Stimulated activated CD4-positive, alpha-beta T cell treated with anti-CD3 and anti-CD28 coated beads, TNF-alpha, amount 100 ng/mL, for 24 hours (primary cell): ENCODE measurements around the gene FCRLB.
"Not testable (repeated sequence)": the region's sequence is repeated elsewhere in the genome, so short reads cannot be mapped to it uniquely, and the experiment has no call there.

Source experiments
- DNase-seq, 3 experiments: peaks; one replicate each; pipeline ENCODE4 v3.0.0-alpha.2; 2020; ENCODE audit warnings: low read depth in 3 of 3

The FCRLB gene

DNA sequence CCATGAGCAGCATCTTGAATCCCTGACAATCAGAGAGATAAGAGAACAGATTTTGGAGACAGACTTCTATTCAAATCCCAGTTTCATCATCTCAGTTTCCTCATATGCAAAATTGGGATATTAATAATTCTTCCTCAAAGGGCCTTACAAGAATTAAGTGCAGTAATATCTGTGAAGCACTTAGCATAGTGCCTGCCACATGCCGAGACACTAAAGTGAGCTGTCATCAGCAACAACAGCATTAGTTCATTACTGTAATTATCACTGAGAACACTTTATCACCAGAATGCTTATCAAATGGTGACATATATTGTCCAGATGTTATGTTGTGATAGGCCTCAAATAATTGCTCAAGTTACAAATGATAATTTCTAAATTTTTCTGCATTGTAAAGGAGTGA is 922 bp upstream of the FCRLB start:
- no peak for DNase-seq

DNA sequence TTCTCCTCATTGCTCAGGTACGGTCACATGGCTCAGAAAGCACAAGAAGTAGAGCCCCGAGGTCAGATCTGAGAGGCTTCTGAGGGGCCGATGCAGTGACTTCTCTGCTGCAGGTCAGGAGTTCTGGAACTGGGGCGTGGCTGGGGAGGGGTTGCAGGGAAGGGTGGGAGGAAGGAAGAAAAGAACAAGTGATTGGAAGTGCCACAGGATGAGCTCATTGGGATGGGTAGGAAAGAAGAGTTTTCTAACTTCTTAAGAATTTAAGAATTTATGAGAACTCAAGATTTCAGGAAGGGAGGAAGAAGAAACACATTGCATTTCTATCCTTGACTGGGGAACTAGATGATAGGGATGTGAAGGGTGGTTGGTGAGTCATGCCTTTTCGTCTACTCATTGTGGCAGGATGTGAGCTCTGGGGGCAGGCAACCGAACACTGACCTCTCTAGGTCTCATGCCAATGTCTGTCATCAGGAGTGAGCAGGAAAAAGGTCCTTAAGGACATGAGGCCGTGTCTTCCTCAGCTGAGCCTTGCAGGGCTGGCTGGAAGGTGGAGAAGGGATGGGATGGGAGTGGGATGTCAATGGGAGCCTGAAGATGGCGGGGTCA is 497 bp downstream of the FCRLB start:
- no peak for DNase-seq

DNA sequence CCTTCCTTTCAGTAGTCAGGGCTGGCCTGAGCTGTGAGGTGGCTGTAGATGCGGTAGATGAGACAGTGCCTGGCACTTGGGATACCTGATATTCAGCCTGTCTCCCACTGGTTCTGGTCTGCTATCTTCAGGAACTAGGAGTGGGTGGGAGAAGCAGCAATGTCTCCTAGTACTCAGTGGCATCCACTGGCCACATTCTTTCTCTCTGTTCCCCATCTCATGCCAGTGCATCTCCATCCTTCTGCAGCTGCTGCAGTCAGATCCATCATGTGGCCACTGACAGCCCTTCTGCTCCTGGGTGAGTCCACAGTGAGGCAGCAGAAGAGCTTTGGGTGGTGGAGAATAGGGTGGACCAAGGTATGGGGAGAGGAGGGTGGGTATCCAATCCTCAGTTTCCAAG is 1.1 kb downstream of the FCRLB start:
- no peak for DNase-seq

DNA sequence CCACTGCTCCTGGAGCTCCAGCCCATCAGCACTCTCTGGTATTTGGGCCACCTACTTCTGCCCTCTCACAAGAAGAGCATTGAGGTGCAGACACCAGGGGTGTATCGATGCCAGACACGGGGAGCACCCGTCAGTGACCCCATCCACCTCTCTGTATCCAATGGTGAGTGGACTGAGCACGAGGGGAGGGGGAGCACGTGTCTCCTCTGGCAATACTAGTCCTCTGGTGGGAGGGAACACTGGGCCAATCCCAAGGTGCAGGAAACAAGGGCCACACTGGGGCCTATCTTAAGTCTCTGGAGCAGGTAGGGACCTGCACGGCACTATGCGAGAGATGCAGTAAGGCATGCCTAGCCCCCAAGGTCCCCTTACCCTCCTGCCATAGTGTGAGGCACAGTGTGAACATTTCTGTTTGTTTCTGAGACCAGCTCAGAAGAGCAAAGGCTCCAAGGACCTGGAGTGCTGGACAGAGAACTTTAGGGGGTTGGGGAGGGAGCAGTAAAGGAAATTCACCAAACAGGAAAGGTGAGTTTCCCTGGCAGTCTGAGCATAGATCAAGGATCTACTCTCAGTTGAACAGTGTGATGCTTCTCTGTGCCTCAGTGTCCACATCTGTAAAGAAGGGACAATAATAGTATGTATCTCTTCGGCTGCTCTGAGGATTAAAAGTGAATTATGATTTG is 2.3 kb downstream of the FCRLB start:
- no peak for DNase-seq

DNA sequence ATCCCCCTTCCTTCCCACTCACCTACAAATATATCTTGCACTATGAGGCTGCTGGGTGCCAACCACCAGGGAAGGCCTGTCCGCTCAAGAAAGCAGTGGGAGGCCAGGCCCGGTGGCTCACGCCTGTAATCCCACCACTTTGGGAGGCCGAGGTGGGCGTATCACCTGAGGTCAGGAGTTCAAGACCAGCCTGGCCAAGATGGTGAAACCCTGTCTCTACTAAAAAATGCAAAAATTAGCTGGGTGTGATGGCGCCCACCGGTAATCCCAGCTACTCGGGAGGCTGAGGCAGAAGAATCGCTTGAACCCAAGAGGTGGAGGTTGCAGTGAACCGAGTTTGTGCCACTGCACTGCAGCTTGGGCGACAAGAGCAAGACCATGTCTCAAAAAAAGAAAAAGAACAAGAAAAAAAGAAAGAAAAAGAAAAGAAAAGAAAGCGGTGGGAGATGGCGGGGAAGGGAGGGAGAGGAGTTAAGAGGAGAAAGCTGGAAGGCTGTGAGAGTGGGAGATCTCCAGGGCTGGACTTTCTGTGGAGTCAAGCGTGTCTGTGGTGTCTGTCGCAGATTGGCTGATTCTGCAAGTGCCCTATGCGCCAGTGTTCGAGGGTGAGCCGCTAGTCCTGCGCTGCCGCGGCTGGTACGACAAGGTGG is 4.0 kb downstream of the FCRLB start:
- DNase-seq: not testable (repeated sequence)

DNA sequence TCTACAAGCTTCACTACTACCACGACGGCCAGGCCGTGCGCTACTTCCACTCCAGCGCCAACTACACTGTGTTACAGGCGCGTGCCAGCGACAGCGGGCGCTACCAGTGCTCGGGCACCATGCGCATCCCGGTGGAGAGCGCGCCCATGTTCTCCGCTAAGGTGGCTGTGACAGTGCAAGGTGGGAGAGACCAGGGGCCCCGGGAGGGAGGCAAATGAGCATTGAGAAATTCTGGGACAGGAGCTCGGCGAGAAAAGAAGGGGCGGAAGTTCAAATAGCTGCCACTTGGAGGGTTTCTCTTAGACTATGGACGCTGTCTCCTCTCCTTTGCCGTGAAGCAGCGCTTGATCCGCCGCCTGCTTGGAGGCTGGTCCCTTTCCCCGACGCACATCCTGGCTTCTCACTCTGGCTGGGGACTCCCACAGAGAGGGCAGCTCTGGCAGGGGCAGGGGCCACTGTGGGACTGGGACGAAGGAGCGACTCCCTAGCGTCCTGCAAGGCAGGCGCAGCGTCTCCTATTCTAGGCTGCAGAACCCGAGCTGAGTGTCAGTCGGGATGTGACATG is 4.6 kb downstream of the FCRLB start:
- no peak for DNase-seq

DNA sequence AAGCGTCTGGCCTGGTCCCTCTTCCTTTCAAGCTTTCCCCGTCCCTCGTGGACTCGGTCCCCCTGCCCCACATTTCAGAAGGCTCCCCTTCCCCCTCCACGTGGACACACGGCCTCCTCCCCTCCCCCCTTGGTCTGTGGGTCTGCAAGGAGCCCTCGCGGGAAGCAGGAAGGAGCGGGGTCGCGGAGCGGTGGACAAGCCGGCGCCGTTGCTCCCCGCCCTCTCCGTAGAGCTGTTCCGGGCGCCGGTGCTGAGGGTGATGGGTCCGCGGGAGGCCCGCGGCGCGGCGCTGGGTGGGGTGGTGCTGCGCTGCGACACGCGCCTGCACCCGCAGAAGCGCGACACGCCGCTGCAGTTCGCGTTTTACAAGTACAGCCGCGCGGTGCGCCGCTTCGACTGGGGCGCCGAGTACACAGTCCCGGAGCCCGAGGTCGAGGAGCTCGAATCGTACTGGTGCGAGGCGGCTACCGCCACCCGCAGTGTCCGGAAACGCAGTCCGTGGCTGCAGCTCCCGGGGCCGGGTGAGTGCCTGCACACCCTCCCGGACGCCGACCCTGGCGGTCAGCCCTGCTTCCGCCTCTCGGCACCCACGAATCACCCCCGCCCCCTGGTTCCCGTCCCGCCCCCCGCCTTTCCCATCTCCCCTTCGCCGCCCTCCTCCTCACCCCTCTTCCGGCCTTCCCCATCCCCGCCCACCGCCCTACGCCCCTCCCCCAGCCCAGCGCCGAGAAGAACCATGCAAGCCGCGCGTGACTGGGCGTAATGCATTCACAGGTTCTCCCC is 5.3 kb downstream of the FCRLB start:
- DNase-seq: peak in 2 of 3 experiments; percentile 37 to 63

DNA sequence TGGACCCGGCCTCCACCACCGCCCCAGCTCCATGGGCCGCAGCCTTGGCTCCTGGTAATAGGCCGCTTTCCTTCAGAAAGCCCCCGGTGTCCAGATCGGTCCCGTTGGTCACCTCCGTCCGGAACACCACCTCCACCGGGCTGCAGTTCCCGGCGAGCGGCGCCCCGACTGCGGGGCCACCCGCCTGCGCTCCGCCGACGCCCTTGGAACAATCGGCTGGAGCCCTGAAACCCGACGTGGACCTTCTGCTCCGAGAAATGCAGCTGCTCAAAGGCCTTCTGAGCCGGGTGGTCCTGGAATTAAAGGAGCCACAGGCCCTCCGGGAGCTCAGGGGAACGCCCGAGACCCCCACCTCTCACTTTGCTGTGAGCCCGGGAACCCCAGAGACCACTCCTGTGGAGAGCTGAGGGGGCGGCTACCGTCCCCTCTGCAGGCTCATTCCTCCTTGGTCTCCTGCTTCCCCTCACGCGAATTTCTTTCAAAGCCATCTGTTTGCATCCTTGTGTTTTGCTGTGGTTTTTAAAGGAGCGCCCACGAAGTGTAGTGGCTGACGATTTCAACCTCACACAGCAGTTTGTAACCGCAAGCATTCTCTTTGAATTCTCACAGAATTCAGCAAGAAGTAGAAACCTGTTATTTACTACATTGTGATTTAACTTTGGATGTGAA is 6.0 kb downstream of the FCRLB start:
- DNase-seq: no peak

DNA sequence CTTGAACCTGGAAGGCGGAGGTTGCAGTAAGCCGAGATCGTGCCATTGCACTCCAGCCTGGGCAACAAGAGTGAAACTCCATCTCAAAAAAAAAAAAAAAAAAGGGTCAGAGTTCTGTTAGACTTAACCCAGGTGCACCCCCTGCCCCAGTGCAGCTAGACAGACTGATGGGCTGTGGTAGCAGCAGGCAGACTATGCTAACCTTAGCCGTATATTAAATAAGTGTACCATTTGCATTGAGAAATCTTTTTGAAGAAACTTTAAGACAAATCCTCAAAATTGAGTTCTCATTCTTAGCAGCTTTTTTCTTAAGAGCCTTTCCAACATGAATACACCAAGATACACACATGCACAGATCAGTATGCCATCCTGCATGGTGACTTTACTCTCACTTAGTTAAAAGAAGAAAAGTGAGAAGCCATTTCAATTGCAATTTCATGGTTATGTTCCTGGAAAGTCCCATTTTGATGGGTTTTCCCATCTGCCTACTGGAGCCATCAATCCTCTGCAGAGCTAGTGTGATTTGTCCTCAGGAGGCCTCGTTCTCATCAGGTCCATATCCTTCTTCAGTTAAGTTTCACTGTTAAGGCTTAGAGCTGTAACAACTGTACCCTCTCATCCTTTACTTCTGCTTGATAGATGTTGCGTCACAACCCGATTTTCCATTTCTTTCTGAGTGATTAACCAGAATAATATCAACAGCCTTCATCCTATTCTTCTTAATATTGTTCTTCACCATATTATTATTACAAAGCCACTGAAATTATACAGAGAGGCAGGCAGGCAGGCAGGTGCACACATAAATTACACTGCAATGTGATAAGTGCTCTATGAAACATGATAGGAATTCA is 7.3 kb downstream of the FCRLB start:
- no peak for DNase-seq

DNA sequence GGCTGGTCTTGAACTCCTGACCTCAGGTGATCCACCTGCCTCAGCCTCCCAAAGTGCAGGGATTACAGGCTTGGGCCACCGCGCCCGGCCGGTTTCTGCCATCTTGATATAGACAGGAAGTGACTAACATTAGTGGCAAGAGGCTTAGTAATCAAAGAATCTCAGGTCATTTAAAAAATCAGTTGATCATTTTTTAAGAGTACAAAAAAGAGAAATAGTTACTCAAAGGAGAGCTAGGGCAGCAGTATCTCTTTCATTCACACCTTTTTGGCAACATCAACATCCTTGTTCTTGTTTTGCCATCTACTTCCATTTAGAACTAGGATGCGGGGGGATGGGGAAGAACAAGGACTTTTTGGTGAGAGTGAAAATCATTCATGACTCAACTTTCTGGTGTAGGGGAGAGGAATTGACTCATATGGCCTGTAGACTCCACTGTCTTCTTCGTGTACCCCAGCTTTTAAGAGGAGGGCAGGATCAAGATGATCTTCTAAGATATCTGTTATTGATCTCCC is 8.8 kb downstream of the FCRLB start:
- peak in 1 of 3 experiments; percentile 35 for DNase-seq

DNA sequence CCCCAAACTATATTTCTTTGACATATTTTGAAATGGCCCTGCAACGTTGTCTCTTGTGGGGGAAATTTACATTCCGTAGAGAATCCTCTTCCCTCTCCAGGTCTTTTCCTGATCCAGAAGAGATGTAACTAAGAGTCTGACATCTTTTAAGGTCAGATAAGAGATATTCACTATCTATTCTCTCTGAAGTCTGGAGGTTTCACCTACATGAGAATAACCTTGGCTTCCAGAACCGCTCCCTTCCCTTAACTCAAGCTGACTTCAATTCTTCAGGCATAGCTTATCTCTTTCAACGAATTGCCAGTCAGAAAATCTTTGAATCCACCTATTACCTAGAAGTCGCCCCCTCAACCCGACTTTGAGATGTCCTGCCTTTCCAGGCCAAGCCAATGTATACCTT is 9.9 kb downstream of the FCRLB start:
- DNase-seq: no peak

DNA sequence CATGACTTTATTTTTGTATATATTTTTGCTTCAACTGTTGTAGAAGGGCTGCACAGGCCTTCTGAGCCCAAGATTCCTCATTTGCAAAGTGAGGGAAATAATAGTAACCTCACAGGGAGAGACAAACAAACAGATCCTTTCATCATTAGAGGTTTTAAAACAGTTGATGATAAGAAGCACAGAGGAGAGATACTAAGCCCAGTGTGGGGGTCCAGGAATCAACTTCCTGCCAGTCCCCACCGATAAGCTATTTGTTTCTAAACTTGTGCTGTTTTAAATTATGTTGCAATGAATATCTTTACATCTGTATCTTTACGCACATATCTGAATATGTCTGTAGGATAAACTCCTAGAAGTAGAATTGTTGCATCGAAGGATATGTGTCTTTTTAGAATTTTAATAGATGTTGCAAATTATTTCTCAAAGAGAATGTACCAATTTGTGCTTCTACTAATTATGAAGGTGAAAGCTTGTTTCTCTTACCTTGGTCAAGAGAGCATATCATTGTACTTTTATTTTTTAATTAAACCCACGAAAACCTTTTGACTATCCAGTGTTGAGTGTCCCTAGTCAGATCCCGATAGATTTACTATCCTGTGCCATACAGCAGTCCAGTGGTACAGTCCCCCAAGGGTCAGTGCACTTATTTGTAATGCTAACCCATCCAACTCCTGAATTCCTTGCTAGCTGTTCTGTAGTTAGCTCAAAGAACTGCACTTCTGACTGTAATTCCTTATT is 10.8 kb downstream of the FCRLB start:
- DNase-seq: no peak

DNA sequence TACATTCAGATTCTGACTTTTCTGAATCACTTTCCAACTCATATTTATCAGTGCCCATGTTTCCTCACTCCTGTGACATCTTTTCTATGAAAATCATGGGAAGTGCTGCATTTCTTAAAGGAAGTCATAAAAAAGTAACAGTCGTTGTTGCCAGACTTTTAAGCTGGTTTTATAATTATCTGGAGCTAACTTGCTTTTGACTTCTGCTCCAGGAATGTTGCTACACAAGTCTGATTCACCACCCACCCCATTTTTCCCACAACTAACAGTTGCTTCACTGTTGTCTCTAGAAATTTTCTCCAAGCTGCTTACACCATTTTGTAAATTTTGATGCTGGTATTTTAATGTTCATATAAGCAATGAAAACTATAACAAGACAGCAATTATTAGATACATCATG is 12.2 kb downstream of the FCRLB start:
- DNase-seq: no peak

DNA sequence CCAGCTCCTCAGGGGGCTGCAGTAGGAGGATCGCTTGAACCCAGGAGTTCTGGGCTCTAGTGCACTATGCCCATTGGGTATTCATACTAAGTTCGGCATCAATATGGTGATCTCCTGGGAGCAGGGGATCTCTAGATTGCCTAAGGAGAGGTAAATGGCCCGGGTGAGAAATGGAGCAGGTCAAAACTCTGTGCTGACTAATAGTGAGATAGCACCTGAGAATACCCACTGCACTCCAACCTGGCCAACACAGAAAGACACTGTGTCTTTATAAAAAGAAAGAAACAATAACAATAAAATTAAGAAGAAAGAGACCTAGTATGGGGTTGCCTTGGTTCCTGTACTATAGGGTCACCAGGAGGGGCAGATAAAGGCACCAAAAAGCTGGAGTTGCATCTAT is 14.5 kb downstream of the FCRLB start:
- no peak for DNase-seq

DNA sequence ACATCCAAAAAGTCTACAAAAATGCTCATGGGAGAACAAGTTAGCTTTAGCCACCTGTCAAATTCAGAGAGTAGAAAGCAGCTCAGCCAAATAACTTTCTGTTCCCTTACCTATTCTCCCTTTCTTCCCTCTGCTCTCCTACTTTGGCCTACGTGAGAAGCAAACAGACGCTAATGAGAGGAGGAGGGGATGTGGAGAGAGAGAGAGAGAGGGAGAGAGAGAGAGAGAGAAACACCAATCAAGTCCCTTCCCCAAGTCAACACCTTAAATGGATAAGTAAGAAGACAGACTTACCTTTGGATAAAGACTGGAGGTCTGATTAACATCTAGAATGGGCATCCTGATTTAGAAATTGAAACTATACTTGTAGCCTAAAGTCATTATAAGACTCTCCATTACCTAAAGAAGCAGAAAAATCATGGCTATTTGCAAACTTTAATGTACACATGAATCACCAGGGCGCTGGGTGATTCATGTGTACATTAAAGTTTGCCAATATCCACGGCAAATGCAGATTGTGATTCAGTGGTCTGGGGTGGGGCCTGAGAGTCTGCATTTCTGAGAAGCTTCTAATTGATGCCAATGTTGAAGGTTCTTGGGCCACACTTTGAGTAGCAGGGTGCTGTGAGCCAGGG is 15.1 kb downstream of the FCRLB start:
- DNase-seq: no peak

DNA sequence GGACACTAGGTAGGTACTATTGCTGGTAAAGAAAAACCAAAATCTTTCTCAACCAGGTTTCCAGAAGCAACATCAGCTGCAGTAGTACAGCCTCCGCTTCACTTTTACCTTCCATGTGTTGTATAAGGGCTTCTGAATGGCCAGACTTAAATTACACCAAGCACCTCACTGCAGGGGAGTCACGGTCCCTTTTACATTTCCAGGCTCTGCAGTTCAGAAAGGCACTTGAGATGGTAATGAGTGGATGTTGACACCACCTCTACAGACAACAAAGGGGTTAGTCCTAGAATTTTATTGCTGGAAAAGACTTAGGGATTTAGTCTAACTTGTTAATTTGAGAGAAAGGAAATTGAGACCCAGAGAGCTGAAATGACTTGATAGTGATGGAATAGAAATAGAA is 16.3 kb downstream of the FCRLB start:
- no peak for DNase-seq

DNA sequence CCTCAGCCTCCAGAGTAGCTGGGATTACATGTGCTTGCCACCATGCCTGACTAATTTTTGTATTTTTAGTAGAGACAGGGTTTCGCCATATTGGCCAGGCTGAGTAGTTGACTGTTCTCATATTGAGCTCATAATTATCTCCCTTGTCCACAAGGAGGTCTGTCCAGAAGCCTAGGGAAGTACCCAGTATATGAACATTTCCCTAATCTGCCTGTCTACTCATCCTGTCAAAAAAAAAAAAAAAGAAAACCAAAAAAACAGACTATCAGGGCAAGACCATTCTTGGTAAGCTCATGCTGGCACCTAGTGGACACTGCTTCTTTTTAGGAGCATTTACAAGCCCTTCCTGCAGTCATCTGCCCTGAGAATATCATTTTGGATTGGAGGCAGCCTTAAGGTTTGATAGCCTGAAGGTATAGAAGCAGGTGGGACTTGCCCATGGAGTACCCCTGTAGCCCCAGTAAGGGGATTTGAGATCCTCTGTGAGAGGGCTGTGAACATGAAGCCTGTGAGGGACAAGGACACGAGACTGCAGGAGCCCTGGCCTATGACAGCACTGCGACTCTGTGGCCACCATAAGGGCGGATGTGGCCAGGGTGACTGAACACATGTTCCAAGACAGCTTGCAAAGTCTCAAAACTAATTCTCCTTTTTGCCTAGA is 17.4 kb downstream of the FCRLB start:
- DNase-seq: peak in 1 of 3 experiments; percentile 30

DNA sequence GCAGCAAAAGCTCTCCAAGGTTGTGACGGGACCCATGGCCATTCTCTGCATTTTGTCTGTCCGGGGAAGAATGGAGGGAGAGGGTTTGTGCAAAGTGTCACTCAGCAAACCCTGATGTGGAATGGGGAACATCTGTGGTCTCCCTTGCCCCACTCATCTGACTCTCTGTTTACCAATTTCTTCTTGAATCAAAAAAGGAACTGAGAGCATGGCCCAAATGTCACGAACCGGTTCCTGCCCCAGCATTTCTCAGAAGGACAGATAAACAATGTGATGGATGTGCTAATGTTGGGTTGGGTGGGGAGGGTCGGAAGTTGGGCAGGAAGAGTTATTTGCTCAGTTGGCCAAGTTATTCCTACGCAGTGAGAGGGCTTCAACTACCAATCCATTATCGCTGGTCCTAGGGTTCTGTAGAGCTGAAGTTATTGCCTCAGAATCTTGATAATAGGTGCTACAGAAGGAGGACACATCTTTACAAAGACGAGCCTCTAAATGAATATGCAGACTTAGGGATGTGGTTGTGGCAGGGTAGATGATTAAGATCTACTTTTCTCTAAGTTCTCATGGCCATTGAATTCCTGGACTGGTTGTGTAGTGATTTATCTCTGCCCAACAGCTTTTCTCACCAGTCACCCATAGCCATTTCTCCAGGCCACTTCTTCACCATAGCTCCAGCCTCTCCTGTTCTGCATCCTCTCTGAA is 18.7 kb downstream of the FCRLB start:
- DNase-seq: no peak
